Subcutaneous adipose tissue (tissue), 4 donors: ENCODE data around the gene ADORA1. TPM values are rescaled to one million over a fixed set of nuclear protein-coding genes. Genes with fewer than 3 reads are reported as not detected.

Experiments used
- total RNA-seq, 4 donors: library from RNA; depleted of rRNA; stranded (reverse); fragments of >200 nt; gene quantifications; one replicate each; pipeline ENCODE4 v1.1.0, GENCODE V29; 2016
- TF ChIP-seq, protein P1 (sequence below): fragments of 450-650 bp; IDR thresholded peaks from one replicate; pipeline ENCODE4 v1.5.1; 2016; ENCODE audit warnings: low read depth, mild to moderate bottlenecking, control low read depth, antibody characterized with exemption, moderate library complexity

ADORA1 gene
- total RNA-seq, 4 donors from 2014 or later: 0.33 to 8.3 (median 0.90) TPM

DNA sequence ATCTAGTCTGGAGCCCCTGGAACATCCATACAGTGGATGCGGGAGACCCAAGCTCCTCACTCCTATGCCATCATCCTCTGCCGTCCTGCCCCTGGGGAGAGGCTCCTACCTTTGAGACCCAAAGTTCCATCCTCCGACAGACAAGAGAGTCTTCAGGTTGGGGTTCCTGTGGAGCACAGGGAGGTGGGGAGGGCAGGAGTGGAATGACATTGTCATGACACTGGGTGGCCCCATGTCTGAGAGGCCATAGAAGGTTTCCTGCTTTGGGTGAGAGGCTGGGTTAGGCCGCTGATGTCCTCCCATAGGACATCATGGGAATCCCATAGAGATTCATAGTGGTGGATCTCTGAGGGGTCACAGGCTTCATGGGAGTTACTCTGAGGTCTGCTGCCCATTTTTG lies 56.9 kb downstream of the ADORA1 start:
- TF ChIP-seq, protein P1, sequence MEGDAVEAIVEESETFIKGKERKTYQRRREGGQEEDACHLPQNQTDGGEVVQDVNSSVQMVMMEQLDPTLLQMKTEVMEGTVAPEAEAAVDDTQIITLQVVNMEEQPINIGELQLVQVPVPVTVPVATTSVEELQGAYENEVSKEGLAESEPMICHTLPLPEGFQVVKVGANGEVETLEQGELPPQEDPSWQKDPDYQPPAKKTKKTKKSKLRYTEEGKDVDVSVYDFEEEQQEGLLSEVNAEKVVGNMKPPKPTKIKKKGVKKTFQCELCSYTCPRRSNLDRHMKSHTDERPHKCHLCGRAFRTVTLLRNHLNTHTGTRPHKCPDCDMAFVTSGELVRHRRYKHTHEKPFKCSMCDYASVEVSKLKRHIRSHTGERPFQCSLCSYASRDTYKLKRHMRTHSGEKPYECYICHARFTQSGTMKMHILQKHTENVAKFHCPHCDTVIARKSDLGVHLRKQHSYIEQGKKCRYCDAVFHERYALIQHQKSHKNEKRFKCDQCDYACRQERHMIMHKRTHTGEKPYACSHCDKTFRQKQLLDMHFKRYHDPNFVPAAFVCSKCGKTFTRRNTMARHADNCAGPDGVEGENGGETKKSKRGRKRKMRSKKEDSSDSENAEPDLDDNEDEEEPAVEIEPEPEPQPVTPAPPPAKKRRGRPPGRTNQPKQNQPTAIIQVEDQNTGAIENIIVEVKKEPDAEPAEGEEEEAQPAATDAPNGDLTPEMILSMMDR: no peak

DNA sequence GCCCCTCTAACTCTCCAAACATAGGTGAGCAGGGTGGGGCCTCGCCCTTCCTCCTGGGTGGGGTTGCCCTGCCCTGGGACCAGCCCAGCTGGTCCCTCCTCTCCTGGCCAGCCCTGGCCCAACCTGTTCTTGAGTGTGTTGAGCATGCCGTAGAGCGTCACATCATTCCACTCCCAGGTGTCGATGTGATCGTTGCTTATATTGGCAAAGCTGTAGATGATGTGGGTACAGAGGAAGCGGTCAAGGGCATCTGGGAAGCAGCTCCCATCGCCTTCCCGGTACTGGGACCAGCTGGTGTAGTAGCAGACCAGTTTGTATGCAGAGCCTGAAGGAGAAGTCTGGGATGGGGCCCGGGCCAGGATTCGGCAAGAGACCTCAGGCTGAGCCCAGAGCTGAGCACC lies 57.5 kb downstream of the ADORA1 start:
- TF ChIP-seq, protein P1: no peak

DNA sequence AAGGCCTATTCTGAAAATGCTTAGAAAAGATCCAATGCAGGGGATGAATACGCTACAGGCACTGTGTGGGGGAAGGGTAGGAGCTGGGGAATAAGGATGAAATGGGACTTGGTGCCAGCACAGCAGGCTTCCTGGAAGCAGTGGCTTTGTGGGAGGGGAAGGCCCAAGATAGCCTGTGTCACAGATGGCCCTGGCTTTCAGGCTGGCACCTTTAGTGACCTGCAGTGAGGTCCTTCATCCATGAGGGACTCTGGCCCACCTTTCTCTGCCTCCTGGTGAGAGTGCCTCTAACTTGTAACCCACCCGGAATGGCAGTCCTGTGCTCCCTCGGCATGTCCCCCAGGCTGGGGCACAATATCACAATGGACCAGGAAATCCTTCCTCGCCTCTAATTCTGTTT lies 58.1 kb downstream of the ADORA1 start:
- TF ChIP-seq, protein P1: no peak

DNA sequence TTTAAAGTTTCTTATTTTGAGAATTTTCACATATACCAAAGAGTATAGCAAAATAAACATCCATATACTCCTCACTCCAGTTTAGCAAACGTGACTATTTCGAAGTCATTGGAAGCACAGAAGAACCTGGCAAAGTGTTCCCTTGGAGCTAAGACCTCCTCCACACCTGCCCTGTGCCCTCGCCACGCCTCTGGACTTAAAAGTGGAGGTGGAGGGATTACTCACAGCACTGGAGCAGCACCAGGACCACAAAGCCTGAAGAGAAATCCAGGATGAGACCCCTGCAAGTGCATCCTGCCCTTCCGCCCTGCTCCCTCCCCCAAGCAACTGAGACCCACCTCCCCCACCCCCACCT lies 58.5 kb downstream of the ADORA1 start:
- TF ChIP-seq, protein P1: no peak

DNA sequence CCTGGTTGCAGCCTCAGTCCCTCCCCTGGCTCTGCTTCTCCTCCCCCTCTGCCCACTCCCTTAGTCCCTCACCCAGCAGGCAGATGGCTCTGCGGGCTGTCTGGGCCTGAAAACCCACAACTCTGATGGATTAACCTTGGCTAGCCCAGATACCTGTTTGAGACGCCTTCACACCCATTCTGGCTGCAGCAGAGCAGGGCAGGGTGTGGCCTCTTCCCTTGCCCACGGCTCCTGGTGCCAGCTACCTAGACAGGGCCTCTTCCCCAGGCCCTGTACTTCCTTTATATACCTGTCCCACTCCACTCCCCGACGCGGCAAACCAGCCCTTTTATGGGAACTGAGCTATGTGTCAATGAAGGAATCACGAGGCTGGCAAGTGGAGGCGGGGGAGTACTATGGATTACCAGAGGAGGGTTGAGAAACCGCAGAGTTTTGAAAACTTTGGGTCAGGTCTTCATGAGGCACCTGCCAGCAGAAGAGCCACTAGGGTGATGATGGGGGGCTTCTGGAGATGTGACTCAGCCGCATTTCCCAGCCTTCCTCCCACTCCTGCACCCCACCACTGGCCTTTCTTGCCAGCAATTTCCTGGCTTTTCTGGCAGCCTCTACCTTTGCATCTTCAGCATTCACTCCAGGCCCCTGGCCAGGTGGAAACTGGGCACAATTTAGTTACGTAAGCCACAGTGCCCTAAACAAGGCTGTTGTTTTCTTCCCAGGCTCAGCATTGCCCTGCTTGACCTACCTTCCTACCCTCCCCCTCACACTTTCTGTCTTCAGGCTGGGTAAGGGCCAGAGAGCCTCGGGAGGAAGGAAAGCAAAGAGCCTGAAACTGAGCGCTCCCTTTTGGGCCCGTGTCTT lies 59.1 kb downstream of the ADORA1 start, which contains the start of gene CHI3L1:
Gene CHI3L1, minus strand, starts transcription at position 259 of the 858 bp plus-strand sequence. Its CDS starts 81 bp downstream, at position 178.
- TF ChIP-seq, protein P1: no peak

DNA sequence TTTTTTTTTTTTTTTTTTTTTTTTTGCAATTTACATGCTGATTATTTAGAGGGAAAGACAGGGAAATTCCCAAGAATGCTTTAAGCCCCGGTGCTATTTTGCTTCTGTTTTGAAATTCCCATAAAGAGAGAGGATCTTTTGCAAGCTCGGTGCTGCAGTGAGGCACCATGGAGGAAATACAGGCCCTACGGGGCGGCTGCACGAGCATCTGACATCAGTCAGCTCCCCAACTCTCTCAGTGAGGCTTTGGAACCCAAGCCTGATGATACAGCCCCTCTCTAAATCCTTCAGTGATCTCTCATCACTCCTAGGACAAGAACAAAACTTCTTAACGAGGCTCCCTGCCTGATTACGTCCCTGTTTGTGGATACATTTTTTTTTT lies 59.8 kb downstream of the ADORA1 start:
- TF ChIP-seq, protein P1: no peak

DNA sequence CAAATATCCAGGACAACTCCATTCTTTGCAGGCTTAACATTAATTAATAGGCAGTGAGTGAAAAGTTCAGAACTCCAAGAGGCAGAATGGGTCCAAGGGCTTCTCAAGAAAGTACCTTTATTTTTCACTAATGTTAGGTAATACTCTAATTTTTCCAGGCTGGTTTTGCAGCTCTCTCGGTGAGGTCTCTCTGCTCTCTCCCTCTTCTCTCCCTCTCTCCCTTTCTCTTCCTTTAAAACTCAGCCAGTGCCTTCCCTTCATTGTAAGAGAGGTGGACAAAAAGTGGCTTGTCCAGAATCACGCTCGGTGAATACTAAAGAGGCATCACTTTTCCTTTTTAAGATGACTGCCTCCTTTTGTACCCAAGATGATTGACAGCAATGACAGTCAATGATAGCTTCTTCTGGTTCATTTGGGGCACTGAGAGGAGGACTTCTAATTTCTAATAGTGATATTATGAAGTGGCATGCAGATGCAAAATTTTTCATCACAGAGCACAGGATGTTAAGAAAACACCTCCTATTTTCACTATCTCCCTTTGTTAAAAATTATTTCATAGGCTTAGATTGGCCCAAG lies 60.3 kb downstream of the ADORA1 start:
- TF ChIP-seq, protein P1: no peak
